WTC11 (cell line): ENCODE results near the gene ST8SIA1. TPM values are rescaled to one million over a fixed set of nuclear protein-coding genes. Genes with fewer than 3 reads are reported as not detected.

Experiments
- ATAC-seq: fragments of 200-7000 bp; cut with Tn5 transposase; 2 replicates; pipeline ENCODE4 v1.10.0; 2021; ENCODE audit warnings: mild to moderate bottlenecking, moderate library complexity
- CTCF ChIA-PET: fragments of 300-600 bp; sonication (Branson Sonifier 250); formaldehyde crosslinking; loops from one replicate; lab custom pipeline; 2021; ENCODE audit warnings: antibody characterized with exemption; lab: Charles Lee
- POLR2A ChIA-PET: fragments of 350-600 bp; sonication (Branson Sonifier 250); formaldehyde crosslinking; loops from one replicate; lab custom pipeline; 2021; ENCODE audit warnings: antibody characterized with exemption; lab: Charles Lee
- DNase-seq: peaks from one replicate; pipeline ENCODE4 v3.0.0; 2021; ENCODE audit warnings: low spot score
- H3K27ac Mint-ChIP-seq: 2 replicates; pipeline ENCODE4 v1.8.0; 2021; ENCODE audit warnings: mixed read lengths
- H3K27me3 Mint-ChIP-seq: 2 replicates; pipeline ENCODE4 v1.8.0; 2021; ENCODE audit warnings: low read depth, mild to moderate bottlenecking, moderate library complexity, mixed read lengths
- H3K36me3 Mint-ChIP-seq: 2 replicates; pipeline ENCODE4 v1.8.0; 2021; ENCODE audit warnings: mixed read lengths
- H3K4me1 Mint-ChIP-seq: 2 replicates; pipeline ENCODE4 v1.8.0; 2022; ENCODE audit warnings: mixed read lengths
- H3K4me3 Mint-ChIP-seq: 2 replicates; pipeline ENCODE4 v1.8.0; 2021; ENCODE audit warnings: mild to moderate bottlenecking, moderate library complexity, mixed read lengths
- H3K9me3 Mint-ChIP-seq: 2 replicates; pipeline ENCODE4 v1.8.0; 2021; ENCODE audit warnings: mixed read lengths
- FOXJ3 ChIP-seq: sonication (generic); formaldehyde crosslinking; IDR thresholded peaks from 2 replicates; pipeline ENCODE4 v1.9.0; 2021; ENCODE audit warnings: missing genetic modification reagents, mild to moderate bottlenecking, borderline replicate concordance
- HMGXB4 ChIP-seq: sonication (generic); formaldehyde crosslinking; IDR thresholded peaks from 2 replicates; pipeline ENCODE4 v1.8.1; 2023; ENCODE audit warnings: mild to moderate bottlenecking, moderate library complexity, missing genetic modification reagents
- KAT7 ChIP-seq: sonication (generic); formaldehyde crosslinking; IDR thresholded peaks from 2 replicates; pipeline ENCODE4 v1.8.1; 2023; ENCODE audit warnings: missing genetic modification reagents, mild to moderate bottlenecking, borderline replicate concordance
- NFYB ChIP-seq: sonication (generic); formaldehyde crosslinking; conservative IDR thresholded peaks from 2 replicates; pipeline ENCODE4 v1.8.0; 2022; ENCODE audit warnings: low read depth, missing genetic modification reagents
- NR2C2 ChIP-seq: sonication (generic); formaldehyde crosslinking; IDR thresholded peaks from 2 replicates; pipeline ENCODE4 v1.8.0; 2022; ENCODE audit warnings: mild to moderate bottlenecking, missing genetic modification reagents
- STAT6 ChIP-seq: sonication (generic); formaldehyde crosslinking; conservative IDR thresholded peaks from 2 replicates; pipeline ENCODE4 v1.8.1; 2023; ENCODE audit warnings: mild to moderate bottlenecking, low read depth, missing genetic modification reagents, moderate library complexity
- TEAD4 ChIP-seq: sonication (generic); formaldehyde crosslinking; IDR thresholded peaks from 2 replicates; pipeline ENCODE4 v1.8.0; 2022; ENCODE audit warnings: mild to moderate bottlenecking, missing genetic modification reagents
- ZNF121 ChIP-seq: sonication (generic); formaldehyde crosslinking; IDR thresholded peaks from 2 replicates; pipeline ENCODE4 v1.8.0; 2023; ENCODE audit warnings: missing genetic modification reagents
- ZNF232 ChIP-seq: sonication (generic); formaldehyde crosslinking; IDR thresholded peaks from 2 replicates; pipeline ENCODE4 v1.8.0; 2022; ENCODE audit warnings: mild to moderate bottlenecking, missing genetic modification reagents
- ZSCAN18 ChIP-seq: fragments of 250-450 bp; sonication (Bioruptor Pico); IDR thresholded peaks from 2 replicates; pipeline ENCODE4 v2.1.2; 2022; ENCODE audit warnings: mild to moderate bottlenecking, moderate library complexity
- total RNA-seq: library from RNA; stranded (reverse); gene quantifications from 3 replicates; pipeline ENCODE4 v1.2.3, GENCODE V29; 2021
- TF ChIP-seq, protein P1 (sequence below): sonication (generic); formaldehyde crosslinking; IDR thresholded peaks from 2 replicates; pipeline ENCODE4 v1.8.1; 2022; ENCODE audit warnings: mild to moderate bottlenecking, moderate library complexity, missing genetic modification reagents
- TF ChIP-seq, protein P2 (sequence below): sonication (generic); formaldehyde crosslinking; IDR thresholded peaks from 2 replicates; pipeline ENCODE4 v1.8.1; 2022; ENCODE audit warnings: mild to moderate bottlenecking, missing genetic modification reagents, moderate library complexity, borderline replicate concordance
- TF ChIP-seq, protein P3 (sequence below): sonication (generic); formaldehyde crosslinking; IDR thresholded peaks from 2 replicates; pipeline ENCODE4 v1.8.0; 2023; ENCODE audit warnings: missing genetic modification reagents

ST8SIA1 gene
- total RNA-seq, 1 experiment from 2014 or later, result 2.3 TPM

GRCh38 chr12:22246217-22246846 is 88.2 kb downstream of the ST8SIA1 start:
- Mint-ChIP-seq H3K9me3 (no peaks in the 10 kb centered on the region), H3K4me1 (peaks cover 18% of the 10 kb centered on the region), H3K27me3 (no peaks in the 10 kb centered on the region), H3K4me3 (no peak overlapping the region), H3K27ac (no peak overlapping the region), H3K36me3 (no peaks in the 10 kb centered on the region)
- DNase-seq (no peak), ATAC-seq (no peak)
- CTCF ChIA-PET, result interaction anchor here (1.2 kb wide), 1 partner anchor 214 kb away, joined by 3 read pairs; no protein-coding TSS in a partner anchor
- TF ChIP-seq ZNF121 (CRISPR knock-in tag), result no peak
- TF ChIP-seq ZNF232, result no peak
- TF ChIP-seq STAT6, result no peak
- TF ChIP-seq FOXJ3 (CRISPR knock-in tag), result no peak
- TF ChIP-seq NFYB, result no peak
- POLR2A ChIA-PET, result no interaction called here

GRCh38 chr12:22242726-22243125 is 91.8 kb downstream of the ST8SIA1 start:
- POLR2A ChIA-PET, result no interaction called here
- no peak for ATAC-seq
- DNase-seq, result no peak
- no peak overlapping the region for H3K27ac Mint-ChIP-seq
- H3K4me3 Mint-ChIP-seq, result no peak overlapping the region
- H3K4me1 Mint-ChIP-seq, result peaks cover 18% of the 10 kb centered on the region
- no peaks in the 10 kb centered on the region for H3K9me3 Mint-ChIP-seq
- CTCF ChIA-PET, result interaction anchor here (1.2 kb wide), 1 partner anchor 93 kb away, joined by 4 read pairs; no protein-coding TSS in a partner anchor
- H3K36me3 Mint-ChIP-seq, result no peaks in the 10 kb centered on the region
- no peak for TF ChIP-seq TEAD4 (CRISPR knock-in tag)
- TF ChIP-seq, protein P1, sequence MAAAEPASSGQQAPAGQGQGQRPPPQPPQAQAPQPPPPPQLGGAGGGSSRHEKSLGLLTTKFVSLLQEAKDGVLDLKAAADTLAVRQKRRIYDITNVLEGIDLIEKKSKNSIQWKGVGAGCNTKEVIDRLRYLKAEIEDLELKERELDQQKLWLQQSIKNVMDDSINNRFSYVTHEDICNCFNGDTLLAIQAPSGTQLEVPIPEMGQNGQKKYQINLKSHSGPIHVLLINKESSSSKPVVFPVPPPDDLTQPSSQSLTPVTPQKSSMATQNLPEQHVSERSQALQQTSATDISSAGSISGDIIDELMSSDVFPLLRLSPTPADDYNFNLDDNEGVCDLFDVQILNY, result no peak
- TF ChIP-seq, protein P2, sequence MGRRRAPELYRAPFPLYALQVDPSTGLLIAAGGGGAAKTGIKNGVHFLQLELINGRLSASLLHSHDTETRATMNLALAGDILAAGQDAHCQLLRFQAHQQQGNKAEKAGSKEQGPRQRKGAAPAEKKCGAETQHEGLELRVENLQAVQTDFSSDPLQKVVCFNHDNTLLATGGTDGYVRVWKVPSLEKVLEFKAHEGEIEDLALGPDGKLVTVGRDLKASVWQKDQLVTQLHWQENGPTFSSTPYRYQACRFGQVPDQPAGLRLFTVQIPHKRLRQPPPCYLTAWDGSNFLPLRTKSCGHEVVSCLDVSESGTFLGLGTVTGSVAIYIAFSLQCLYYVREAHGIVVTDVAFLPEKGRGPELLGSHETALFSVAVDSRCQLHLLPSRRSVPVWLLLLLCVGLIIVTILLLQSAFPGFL (CRISPR knock-in tag), result no peak
- TF ChIP-seq NR2C2 (CRISPR knock-in tag), result no peak
- no peak for TF ChIP-seq ZSCAN18
- TF ChIP-seq, protein P3, sequence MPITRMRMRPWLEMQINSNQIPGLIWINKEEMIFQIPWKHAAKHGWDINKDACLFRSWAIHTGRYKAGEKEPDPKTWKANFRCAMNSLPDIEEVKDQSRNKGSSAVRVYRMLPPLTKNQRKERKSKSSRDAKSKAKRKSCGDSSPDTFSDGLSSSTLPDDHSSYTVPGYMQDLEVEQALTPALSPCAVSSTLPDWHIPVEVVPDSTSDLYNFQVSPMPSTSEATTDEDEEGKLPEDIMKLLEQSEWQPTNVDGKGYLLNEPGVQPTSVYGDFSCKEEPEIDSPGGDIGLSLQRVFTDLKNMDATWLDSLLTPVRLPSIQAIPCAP (CRISPR knock-in tag), result no peak
- no peak for TF ChIP-seq HMGXB4 (CRISPR knock-in tag)
- H3K27me3 Mint-ChIP-seq, result no peaks in the 10 kb centered on the region

GRCh38 chr12:22238211-22238610 is 96.3 kb downstream of the ST8SIA1 start:
- ATAC-seq, result no peak
- H3K27ac Mint-ChIP-seq, result no peak overlapping the region

More at GRCh38 chr12:22238211-22238610, 96.3 kb downstream of the ST8SIA1 start:
- ChIA-PET CTCF (no interaction called here), POLR2A (no interaction called here)
- Mint-ChIP-seq H3K27me3 (no peaks in the 10 kb centered on the region), H3K4me3 (no peak overlapping the region), H3K36me3 (no peaks in the 10 kb centered on the region), H3K4me1 (0 out of 2 replicates have a peak, but pooled peaks cover 2% of the 10 kb centered on the region), H3K9me3 (no peaks in the 10 kb centered on the region)
- DNase-seq, result no peak
- TF ChIP-seq HMGXB4 (CRISPR knock-in tag) (no peak), KAT7 (CRISPR knock-in tag) (no peak)
